Fibroblast of lung (primary cell): ENCODE measurements around the gene POLD1. TPM values are rescaled to one million over a fixed set of nuclear protein-coding genes. Genes with fewer than 3 reads are reported as not detected.

Experiments used
- DNase-seq, 2 donors: peaks; one replicate each; pipeline versions ENCODE4 v3.0.0 to v3.0.0-alpha.2; 2010; ENCODE audit warnings: low read depth in 2 of 2
- H2AFZ ChIP-seq: 2 replicates; pipeline ENCODE4 v1.5.1; 2012; ENCODE audit warnings: low read length, control low read depth, inconsistent platforms
- H3K27ac ChIP-seq: 2 replicates; pipeline ENCODE4 v1.5.1; 2011; ENCODE audit warnings: low read length, control low read depth; ENCODE audit not compliant: insufficient read depth
- H3K27me3 ChIP-seq: 2 replicates; pipeline ENCODE4 v1.5.1; 2011; ENCODE audit warnings: mild to moderate bottlenecking, low read length; ENCODE audit not compliant: control insufficient read depth, insufficient read depth
- H3K36me3 ChIP-seq: 2 replicates; pipeline ENCODE4 v1.5.1; 2011; ENCODE audit warnings: low read length; ENCODE audit not compliant: control insufficient read depth, insufficient read depth
- H3K4me1 ChIP-seq: 2 replicates; pipeline ENCODE4 v1.5.1; 2011; ENCODE audit warnings: low read length; ENCODE audit not compliant: control insufficient read depth, insufficient read depth; ENCODE audit errors: extremely low read depth
- H3K4me2 ChIP-seq: 2 replicates; pipeline ENCODE4 v1.5.1; 2011; ENCODE audit warnings: low read length, control low read depth; ENCODE audit not compliant: insufficient read depth; ENCODE audit errors: extremely low read depth
- H3K4me3 ChIP-seq, 4 experiments: fragments of 200-600 bp in 1 of 4; sonication (generic) in 1 of 4; replicated peaks in 1 of 4; 2 replicates each; pipeline ENCODE4 v1.5.1; 2011 to 2016; ENCODE audit warnings: low read length in 4 of 4, low read depth in 3 of 4, mild to moderate bottlenecking in 3 of 4, control low read depth in 2 of 4, inconsistent platforms in 1 of 4, mixed read lengths in 1 of 4; ENCODE audit not compliant: insufficient read depth in 1 of 4; ENCODE audit errors: control extremely low read depth in 1 of 4
- H3K79me2 ChIP-seq: 2 replicates; pipeline ENCODE4 v1.5.1; 2012; ENCODE audit warnings: mild to moderate bottlenecking, low read length, inconsistent platforms; ENCODE audit not compliant: control insufficient read depth, insufficient read depth
- H3K9ac ChIP-seq: 2 replicates; pipeline ENCODE4 v1.5.1; 2011; ENCODE audit warnings: mild to moderate bottlenecking, low read length, control low read depth; ENCODE audit not compliant: insufficient read depth
- H3K9me3 ChIP-seq: 2 replicates; pipeline ENCODE4 v1.5.1; 2012; ENCODE audit warnings: low read depth, low read length; ENCODE audit not compliant: control insufficient read depth, insufficient read depth
- H4K20me1 ChIP-seq: 2 replicates; pipeline ENCODE4 v1.5.1; 2011; ENCODE audit warnings: low read length; ENCODE audit not compliant: control insufficient read depth, insufficient read depth; ENCODE audit errors: extremely low read depth
- EZH2 ChIP-seq: IDR thresholded peaks from 2 replicates; pipeline ENCODE4 v1.5.1; 2012; ENCODE audit warnings: low read length, control low read depth, mild to moderate bottlenecking; ENCODE audit errors: missing control alignments
- polyA plus RNA-seq, 2 donors: library from polyadenylated mRNA; depleted of rRNA in 1 of 2; stranded (reverse) in 1 of 2; unstranded in 1 of 2; fragments of >200 nt; gene quantifications; 2 replicates each; pipeline ENCODE4 v1.2.1, GENCODE V29; 2011 to 2012; ENCODE audit warnings: missing spikeins in 1 of 2
- total RNA-seq: library from RNA; depleted of rRNA; stranded (reverse); fragments of >200 nt; gene quantifications from 2 replicates; pipeline ENCODE4 v1.2.1, GENCODE V29; 2014
- TF ChIP-seq, protein P1 (sequence below), 2 donors: IDR thresholded peaks in 1 of 2; conservative IDR thresholded peaks in 1 of 2; 1 replicate in 1 of 2; 2 replicates in 1 of 2; pipeline ENCODE4 v1.5.1; 2011 to 2012; ENCODE audit warnings: low read length in 2 of 2, control low read depth in 1 of 2, inconsistent platforms in 1 of 2, low read depth in 1 of 2, mild to moderate bottlenecking in 1 of 2

Gene POLD1
- total and polyA plus RNA-seq, 2 donors (not counting 1 experiment from before 2014, with no cell fraction given), result 4.0 to 23.6 TPM

DNA sequence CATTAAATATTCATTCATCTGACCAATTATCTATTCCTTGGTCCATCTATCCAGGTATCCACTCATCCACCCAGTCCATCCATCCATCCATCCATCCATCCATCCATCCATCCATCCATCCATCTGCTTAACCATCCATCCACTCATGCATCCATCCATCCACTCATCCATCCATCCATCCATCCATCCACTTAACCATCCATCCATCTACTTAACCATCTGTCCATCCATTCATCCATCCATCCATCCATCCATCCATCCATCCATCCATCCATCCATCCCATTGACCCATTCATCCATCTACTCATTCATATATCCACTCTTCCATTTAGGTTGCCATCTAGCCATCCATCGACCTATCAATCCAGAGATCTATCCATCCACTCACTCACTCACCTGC, 59.9 kb downstream of the POLD1 start:
- TF ChIP-seq, protein P1, sequence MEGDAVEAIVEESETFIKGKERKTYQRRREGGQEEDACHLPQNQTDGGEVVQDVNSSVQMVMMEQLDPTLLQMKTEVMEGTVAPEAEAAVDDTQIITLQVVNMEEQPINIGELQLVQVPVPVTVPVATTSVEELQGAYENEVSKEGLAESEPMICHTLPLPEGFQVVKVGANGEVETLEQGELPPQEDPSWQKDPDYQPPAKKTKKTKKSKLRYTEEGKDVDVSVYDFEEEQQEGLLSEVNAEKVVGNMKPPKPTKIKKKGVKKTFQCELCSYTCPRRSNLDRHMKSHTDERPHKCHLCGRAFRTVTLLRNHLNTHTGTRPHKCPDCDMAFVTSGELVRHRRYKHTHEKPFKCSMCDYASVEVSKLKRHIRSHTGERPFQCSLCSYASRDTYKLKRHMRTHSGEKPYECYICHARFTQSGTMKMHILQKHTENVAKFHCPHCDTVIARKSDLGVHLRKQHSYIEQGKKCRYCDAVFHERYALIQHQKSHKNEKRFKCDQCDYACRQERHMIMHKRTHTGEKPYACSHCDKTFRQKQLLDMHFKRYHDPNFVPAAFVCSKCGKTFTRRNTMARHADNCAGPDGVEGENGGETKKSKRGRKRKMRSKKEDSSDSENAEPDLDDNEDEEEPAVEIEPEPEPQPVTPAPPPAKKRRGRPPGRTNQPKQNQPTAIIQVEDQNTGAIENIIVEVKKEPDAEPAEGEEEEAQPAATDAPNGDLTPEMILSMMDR (conservative IDR thresholded peaks at IDR 0.05 in 1 of 2, IDR thresholded peaks at IDR 0.05 in 1 of 2; ENCODE audit: low read depth in 1 of 2, low read length in 2 of 2), result no peak
- no peak for TF ChIP-seq EZH2
- H3K27ac ChIP-seq, result no peak overlapping the region

DNA sequence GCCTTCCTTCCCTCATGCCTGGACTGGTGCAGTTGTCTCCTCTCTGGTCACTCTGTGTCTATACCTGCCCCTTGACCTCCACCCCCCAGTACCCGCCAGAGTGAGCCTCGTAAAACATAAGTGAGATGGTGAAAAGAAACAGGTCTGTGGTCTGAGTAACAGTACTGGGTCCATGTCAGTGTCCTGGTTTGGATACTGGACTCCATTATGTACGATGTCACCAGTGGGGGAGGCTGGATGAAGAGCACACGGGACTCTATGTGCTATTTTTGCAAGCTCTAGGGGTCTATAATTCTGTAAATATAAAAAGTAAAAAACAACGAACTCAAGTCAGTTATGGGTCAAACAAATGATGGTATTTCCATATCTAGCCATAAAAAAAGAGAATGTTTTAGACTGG, 62.9 kb downstream of the POLD1 start:
- Histone ChIP-seq H3K9me3 (no peaks in the 10 kb centered on the region), H3K27me3 (no peaks in the 10 kb centered on the region), H2AFZ (no peak overlapping the region), H3K27ac (no peak overlapping the region), H3K36me3 (no peaks in the 10 kb centered on the region), H3K9ac (no peak overlapping the region), H3K4me1 (no peaks in the 10 kb centered on the region), H3K4me3 (no peak overlapping the region), H4K20me1 (no peaks in the 10 kb centered on the region), H3K79me2 (no peaks in the 10 kb centered on the region), H3K4me2 (no peak overlapping the region)
- no peak for DNase-seq
- no peak for TF ChIP-seq EZH2
- TF ChIP-seq, protein P1 (conservative IDR thresholded peaks at IDR 0.05 in 1 of 2, IDR thresholded peaks at IDR 0.05 in 1 of 2; ENCODE audit: low read depth in 1 of 2, low read length in 2 of 2), result no peak

More for the DNA sequence above, 59.9 kb downstream of the POLD1 start:
- no peak for DNase-seq
- no peak overlapping the region for H3K4me2 ChIP-seq
- no peaks in the 10 kb centered on the region for H3K27me3 ChIP-seq
- no peak overlapping the region for H3K9ac ChIP-seq
- H3K36me3 ChIP-seq, result no peaks in the 10 kb centered on the region
- H2AFZ ChIP-seq, result no peak overlapping the region
- H4K20me1 ChIP-seq, result no peaks in the 10 kb centered on the region
- H3K79me2 ChIP-seq, result no peaks in the 10 kb centered on the region
- H3K4me1 ChIP-seq, result no peaks in the 10 kb centered on the region
- H3K4me3 ChIP-seq, result no peak overlapping the region
- H3K9me3 ChIP-seq, result no peaks in the 10 kb centered on the region

DNA sequence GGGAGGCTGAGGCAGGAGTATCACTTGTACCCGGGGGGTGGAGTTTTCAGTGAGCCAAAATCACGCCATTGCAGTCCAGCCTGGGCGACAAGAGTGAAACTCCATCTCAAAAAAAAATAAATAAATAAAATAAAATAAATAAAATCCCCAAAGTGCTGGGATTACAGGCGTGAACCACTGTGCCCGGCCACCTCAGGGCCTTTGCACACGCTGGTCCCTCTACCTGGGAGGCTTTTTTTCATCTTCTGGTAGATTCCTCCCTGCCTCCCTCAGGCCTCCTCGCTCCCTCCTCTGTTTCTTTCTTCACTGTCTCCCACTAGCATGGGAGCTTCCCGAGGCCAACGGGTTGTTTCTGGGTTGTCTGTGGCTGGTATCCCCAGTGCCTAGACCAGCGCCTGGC, 63.6 kb downstream of the POLD1 start:
- Histone ChIP-seq H3K4me3 (no peak overlapping the region), H3K9me3 (no peaks in the 10 kb centered on the region), H3K4me2 (no peak overlapping the region), H3K36me3 (no peaks in the 10 kb centered on the region), H3K79me2 (no peaks in the 10 kb centered on the region), H3K9ac (no peak overlapping the region), H3K27ac (no peak overlapping the region), H3K4me1 (no peaks in the 10 kb centered on the region), H3K27me3 (no peaks in the 10 kb centered on the region), H2AFZ (no peak overlapping the region), H4K20me1 (no peaks in the 10 kb centered on the region)
- TF ChIP-seq, protein P1 (conservative IDR thresholded peaks at IDR 0.05 in 1 of 2, IDR thresholded peaks at IDR 0.05 in 1 of 2; ENCODE audit: low read depth in 1 of 2, low read length in 2 of 2), result no peak
- TF ChIP-seq EZH2, result no peak
- DNase-seq, result no peak
